Neural progenitor cell (in vitro differentiated cells): ENCODE results near the gene ARPC2. TPM values are rescaled to one million over a fixed set of nuclear protein-coding genes. Genes with fewer than 3 reads are reported as not detected.

Source experiments
- DNase-seq: peaks from one replicate; pipeline ENCODE4 v3.0.0-alpha.2; 2016; ENCODE audit warnings: low spot score
- H2AFZ ChIP-seq: fragments of 200-600 bp; sonication (generic); replicated peaks from 2 replicates; pipeline ENCODE4 v1.6.1; 2016; ENCODE audit warnings: antibody characterized with exemption
- H3F3A ChIP-seq: fragments of 200-600 bp; sonication (generic); 2 replicates; pipeline ENCODE4 v1.6.1; 2016; ENCODE audit warnings: antibody characterized with exemption, low read depth
- H3K27ac ChIP-seq: fragments of 200-600 bp; sonication (generic); 2 replicates; pipeline ENCODE4 v1.5.1; 2016; ENCODE audit warnings: mild to moderate bottlenecking
- H3K27me3 ChIP-seq: fragments of 200-600 bp; sonication (generic); 2 replicates; pipeline ENCODE4 v1.6.1; 2016; ENCODE audit warnings: mild to moderate bottlenecking, moderate library complexity
- H3K36me3 ChIP-seq: fragments of 200-600 bp; sonication (generic); 2 replicates; pipeline ENCODE4 v1.5.1; 2016
- H3K4me1 ChIP-seq: fragments of 200-600 bp; sonication (generic); 2 replicates; pipeline ENCODE4 v1.6.1; 2016; ENCODE audit warnings: mixed run types
- H3K4me2 ChIP-seq: fragments of 200-600 bp; sonication (generic); 2 replicates; pipeline ENCODE4 v1.6.1; 2016
- H3K4me3 ChIP-seq: fragments of 200-600 bp; sonication (generic); 2 replicates; pipeline ENCODE4 v1.5.1; 2016
- H3K79me2 ChIP-seq: fragments of 200-600 bp; sonication (generic); 2 replicates; pipeline ENCODE4 v1.6.1; 2016; ENCODE audit warnings: low read depth
- H3K9ac ChIP-seq: fragments of 200-600 bp; sonication (generic); 2 replicates; pipeline ENCODE4 v1.6.1; 2016
- H3K9me3 ChIP-seq: fragments of 200-600 bp; sonication (generic); 2 replicates; pipeline ENCODE4 v1.5.1; 2016; ENCODE audit warnings: low read depth
- H4K20me1 ChIP-seq: fragments of 200-600 bp; sonication (generic); 2 replicates; pipeline ENCODE4 v1.6.1; 2016; ENCODE audit warnings: low read depth
- H3K27ac Mint-ChIP-seq: 3 replicates; pipeline ENCODE4 v1.8.0; 2021; ENCODE audit warnings: mixed read lengths
- H3K27me3 Mint-ChIP-seq: 2 replicates; pipeline ENCODE4 v1.8.0; 2022; ENCODE audit warnings: low read depth, mild to moderate bottlenecking, inconsistent platforms, moderate library complexity, mixed read lengths; ENCODE audit not compliant: insufficient read depth
- H3K36me3 Mint-ChIP-seq: 3 replicates; pipeline ENCODE4 v1.8.0; 2021; ENCODE audit warnings: mixed read lengths
- H3K4me1 Mint-ChIP-seq: 3 replicates; pipeline ENCODE4 v1.8.0; 2021; ENCODE audit warnings: mixed read lengths
- H3K4me3 Mint-ChIP-seq: 3 replicates; pipeline ENCODE4 v1.8.0; 2021; ENCODE audit warnings: mild to moderate bottlenecking, moderate library complexity, mixed read lengths
- H3K9me3 Mint-ChIP-seq: 3 replicates; pipeline ENCODE4 v1.8.0; 2020; ENCODE audit warnings: mixed read lengths
- EZH2 ChIP-seq: fragments of 200-600 bp; sonication (generic); IDR thresholded peaks from 2 replicates; pipeline ENCODE4 v1.6.1; 2017; ENCODE audit warnings: antibody characterized with exemption, mild to moderate bottlenecking, moderate library complexity
- EZH2phosphoT487 ChIP-seq: fragments of 200-600 bp; sonication (generic); IDR thresholded peaks from 2 replicates; pipeline ENCODE4 v1.6.1; 2017; ENCODE audit warnings: antibody characterized with exemption
- total RNA-seq: library from RNA; depleted of rRNA; stranded (reverse); fragments of >200 nt; gene quantifications from 2 replicates; pipeline ENCODE4 v1.2.3, GENCODE V29; 2015; ENCODE audit warnings: low replicate concordance
- TF ChIP-seq, protein P1 (sequence below): fragments of 200-600 bp; sonication (generic); IDR thresholded peaks from 2 replicates; pipeline ENCODE4 v1.5.1; 2017; ENCODE audit warnings: antibody characterized with exemption, mild to moderate bottlenecking

Gene ARPC2
- total RNA-seq, 1 donor from 2014 or later, result 155 TPM

DNA sequence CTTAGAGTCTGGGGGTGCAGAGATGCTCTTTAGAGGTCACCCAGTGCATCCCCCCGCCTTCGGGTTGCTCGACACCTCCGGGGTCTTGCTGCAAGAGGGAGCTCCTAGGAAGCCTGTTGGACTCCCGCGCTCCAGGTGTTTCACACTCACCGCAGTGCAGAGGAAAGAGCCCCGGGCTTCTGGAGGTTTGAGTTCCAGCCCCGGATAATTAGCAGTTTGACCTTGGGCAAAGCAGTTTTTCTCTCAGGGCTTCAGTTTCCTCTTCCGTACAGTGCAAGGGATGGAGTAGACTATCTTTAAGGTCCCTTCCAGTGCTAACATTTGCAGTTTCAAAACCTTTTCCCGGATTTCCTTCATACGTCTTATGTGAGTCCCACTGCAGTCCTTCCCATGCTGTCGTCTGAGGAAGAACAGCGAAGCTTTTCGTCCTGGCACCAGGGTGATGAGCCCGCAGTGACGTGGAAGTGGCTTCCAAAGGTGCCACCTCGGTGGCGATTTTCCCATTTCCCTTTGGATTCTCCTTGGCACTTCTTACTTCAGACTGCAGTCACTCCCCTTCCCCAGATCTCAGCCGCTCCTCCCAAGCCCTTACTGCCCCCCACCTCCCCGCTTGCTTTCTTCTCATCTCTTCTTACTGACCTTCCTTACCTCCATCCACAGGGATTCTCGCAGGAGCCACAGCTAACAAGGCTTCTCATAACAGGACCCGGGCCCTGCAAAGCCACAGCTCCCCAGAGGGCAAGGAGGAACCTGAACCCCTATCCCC lies 53.9 kb downstream of the ARPC2 start:
- DNase-seq, result no peak
- Histone ChIP-seq H2AFZ (peak overlapping the region; percentile 71), H3K79me2 (peaks cover 27% of the 10 kb centered on the region)

DNA sequence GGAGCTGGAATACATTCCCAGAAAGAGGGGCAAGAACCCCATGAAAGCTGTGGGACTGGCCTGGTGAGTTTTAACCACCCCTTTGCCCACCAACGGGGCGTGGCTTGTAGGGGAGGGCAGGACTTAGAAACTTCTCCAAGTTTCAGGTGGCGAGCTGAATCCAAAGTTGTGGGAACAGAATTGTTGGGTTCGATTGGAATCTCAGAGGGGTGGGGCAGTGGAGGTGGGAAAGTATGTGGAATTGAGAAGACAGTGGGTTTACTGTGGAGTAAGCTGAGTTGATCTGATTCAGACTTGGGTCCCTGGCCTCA lies 54.5 kb downstream of the ARPC2 start:
- Histone ChIP-seq H3K79me2 (peaks cover 27% of the 10 kb centered on the region), H3K27me3 (no peaks in the 10 kb centered on the region), H3F3A (peaks cover 13% of the 10 kb centered on the region), H2AFZ (no peak overlapping the region), H4K20me1 (peaks cover 13% of the 10 kb centered on the region), H3K9me3 (no peaks in the 10 kb centered on the region), H3K27ac (no peak overlapping the region), H3K4me2 (peak overlapping the region; percentile 91), H3K36me3 (no peaks in the 10 kb centered on the region), H3K4me3 (peak overlapping the region; percentile 89), H3K9ac (peak overlapping the region; percentile 32), H3K4me1 (peaks cover 12% of the 10 kb centered on the region)
- TF ChIP-seq EZH2, result no peak
- TF ChIP-seq, protein P1, sequence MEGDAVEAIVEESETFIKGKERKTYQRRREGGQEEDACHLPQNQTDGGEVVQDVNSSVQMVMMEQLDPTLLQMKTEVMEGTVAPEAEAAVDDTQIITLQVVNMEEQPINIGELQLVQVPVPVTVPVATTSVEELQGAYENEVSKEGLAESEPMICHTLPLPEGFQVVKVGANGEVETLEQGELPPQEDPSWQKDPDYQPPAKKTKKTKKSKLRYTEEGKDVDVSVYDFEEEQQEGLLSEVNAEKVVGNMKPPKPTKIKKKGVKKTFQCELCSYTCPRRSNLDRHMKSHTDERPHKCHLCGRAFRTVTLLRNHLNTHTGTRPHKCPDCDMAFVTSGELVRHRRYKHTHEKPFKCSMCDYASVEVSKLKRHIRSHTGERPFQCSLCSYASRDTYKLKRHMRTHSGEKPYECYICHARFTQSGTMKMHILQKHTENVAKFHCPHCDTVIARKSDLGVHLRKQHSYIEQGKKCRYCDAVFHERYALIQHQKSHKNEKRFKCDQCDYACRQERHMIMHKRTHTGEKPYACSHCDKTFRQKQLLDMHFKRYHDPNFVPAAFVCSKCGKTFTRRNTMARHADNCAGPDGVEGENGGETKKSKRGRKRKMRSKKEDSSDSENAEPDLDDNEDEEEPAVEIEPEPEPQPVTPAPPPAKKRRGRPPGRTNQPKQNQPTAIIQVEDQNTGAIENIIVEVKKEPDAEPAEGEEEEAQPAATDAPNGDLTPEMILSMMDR, result no peak
- TF ChIP-seq EZH2phosphoT487, result no peak
- no peak overlapping the region for H3K27ac Mint-ChIP-seq
- no peak for DNase-seq
- H3K4me3 Mint-ChIP-seq, result peak overlapping the region; percentile 95
- H3K36me3 Mint-ChIP-seq, result peaks cover 7% of the 10 kb centered on the region
- peaks cover 3% of the 10 kb centered on the region for H3K27me3 Mint-ChIP-seq
- H3K9me3 Mint-ChIP-seq, result no peaks in the 10 kb centered on the region
- peaks cover 27% of the 10 kb centered on the region for H3K4me1 Mint-ChIP-seq

More for the DNA sequence above, 53.9 kb downstream of the ARPC2 start:
- no peaks in the 10 kb centered on the region for H3K9me3 Mint-ChIP-seq
- H3K27me3 ChIP-seq, result no peaks in the 10 kb centered on the region
- H3F3A ChIP-seq, result peaks cover 13% of the 10 kb centered on the region
- no peak overlapping the region for H3K27ac ChIP-seq
- H3K4me3 Mint-ChIP-seq, result peak overlapping the region; percentile 95
- H3K27ac Mint-ChIP-seq, result no peak overlapping the region
- peaks cover 12% of the 10 kb centered on the region for H3K4me1 ChIP-seq
- no peak for TF ChIP-seq EZH2
- no peak for TF ChIP-seq EZH2phosphoT487
- TF ChIP-seq, protein P1, result no peak
- peaks cover 9% of the 10 kb centered on the region for H3K36me3 Mint-ChIP-seq
- H3K9ac ChIP-seq, result peak overlapping the region; percentile 32
- H3K4me3 ChIP-seq, result peak overlapping the region; percentile 89
- no peaks in the 10 kb centered on the region for H3K36me3 ChIP-seq
- H3K9me3 ChIP-seq, result no peaks in the 10 kb centered on the region
- peaks cover 27% of the 10 kb centered on the region for H3K4me1 Mint-ChIP-seq
- H4K20me1 ChIP-seq, result peaks cover 13% of the 10 kb centered on the region
- H3K4me2 ChIP-seq, result peak overlapping the region; percentile 91
- peaks cover 5% of the 10 kb centered on the region for H3K27me3 Mint-ChIP-seq

DNA sequence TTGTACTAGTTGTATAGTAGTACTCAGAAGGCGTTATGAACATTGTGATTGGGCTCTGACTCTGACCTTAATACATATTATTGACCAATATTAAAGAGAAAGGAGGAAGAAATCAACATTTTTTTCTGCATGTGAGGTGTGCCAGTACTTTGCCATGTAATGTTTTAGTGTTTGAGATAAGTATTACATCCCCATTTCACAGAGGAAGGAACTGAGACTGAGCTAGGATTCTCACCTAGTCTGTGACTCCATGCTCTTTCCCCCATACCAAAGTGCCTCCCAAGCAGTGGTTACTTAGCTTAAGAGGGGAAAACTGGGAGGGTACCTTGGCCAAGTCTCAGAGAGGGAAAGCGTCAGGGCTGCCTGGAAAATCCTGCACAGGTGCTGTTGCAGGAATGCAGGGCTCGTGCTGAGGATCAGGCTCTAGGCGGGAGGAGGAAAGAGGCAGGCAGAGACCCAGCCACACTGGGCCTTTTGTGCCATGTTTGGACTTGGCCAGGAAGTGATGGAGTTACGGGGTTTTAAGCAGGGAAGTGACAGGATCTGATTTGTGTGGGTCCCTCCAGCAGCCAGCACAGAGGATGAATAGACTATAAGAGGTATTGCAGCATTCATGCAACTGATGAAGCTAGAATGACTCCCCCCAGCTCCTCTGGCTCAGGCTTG lies 55.0 kb downstream of the ARPC2 start:
- Histone ChIP-seq H3K4me1 (peaks cover 12% of the 10 kb centered on the region), H3K4me3 (peak overlapping the region; percentile 89), H3F3A (peaks cover 13% of the 10 kb centered on the region), H3K9me3 (no peaks in the 10 kb centered on the region), H4K20me1 (peaks cover 13% of the 10 kb centered on the region), H3K9ac (no peak overlapping the region), H3K27me3 (no peaks in the 10 kb centered on the region), H3K79me2 (peaks cover 27% of the 10 kb centered on the region), H3K27ac (no peak overlapping the region), H3K4me2 (peak overlapping the region; percentile 91), H2AFZ (no peak overlapping the region), H3K36me3 (no peaks in the 10 kb centered on the region)
- TF ChIP-seq EZH2phosphoT487, result no peak
- TF ChIP-seq EZH2, result no peak
- TF ChIP-seq, protein P1, result no peak
- peaks cover 7% of the 10 kb centered on the region for H3K36me3 Mint-ChIP-seq
- H3K4me3 Mint-ChIP-seq, result peak overlapping the region; percentile 95
- H3K27me3 Mint-ChIP-seq, result peaks cover 3% of the 10 kb centered on the region
- no peak overlapping the region for H3K27ac Mint-ChIP-seq
- DNase-seq, result no peak
- no peaks in the 10 kb centered on the region for H3K9me3 Mint-ChIP-seq
- peaks cover 27% of the 10 kb centered on the region for H3K4me1 Mint-ChIP-seq
